ENCODE measurements around the gene C12orf76. TPM values are rescaled to one million over a fixed set of nuclear protein-coding genes. Genes with fewer than 3 reads are reported as not detected.

Gene C12orf76
- total RNA-seq, 4 donors from 2014 or later: 19.4 to 29.7 (median 22.5) TPM

DNA sequence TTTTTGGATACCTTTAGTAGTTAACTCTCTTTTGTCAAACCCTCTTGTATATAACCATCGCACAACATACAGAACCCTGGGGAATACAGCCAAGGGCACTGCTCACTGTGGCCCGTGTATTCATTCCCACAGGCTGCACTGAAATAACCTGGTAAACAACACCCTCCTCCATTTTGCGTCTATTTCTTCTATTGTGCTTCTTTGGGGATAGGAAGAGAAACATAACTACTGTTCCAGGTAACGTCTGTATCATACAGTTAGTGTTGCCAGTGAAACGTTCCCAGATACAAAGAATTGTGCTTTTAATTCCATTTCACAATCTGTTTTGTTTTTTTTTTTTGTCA, 9.6 kb downstream of the C12orf76 start:
- H3K4me1 ChIP-seq: peaks cover 0 to 26% (median 8%) of the 10 kb centered on the region in 4 donors
- TF ChIP-seq EP300 (IDR thresholded peaks at IDR 0.05) (no peak), POLR2A (IDR thresholded peaks at IDR 0.05) (no peak)
- TF ChIP-seq, protein P1, sequence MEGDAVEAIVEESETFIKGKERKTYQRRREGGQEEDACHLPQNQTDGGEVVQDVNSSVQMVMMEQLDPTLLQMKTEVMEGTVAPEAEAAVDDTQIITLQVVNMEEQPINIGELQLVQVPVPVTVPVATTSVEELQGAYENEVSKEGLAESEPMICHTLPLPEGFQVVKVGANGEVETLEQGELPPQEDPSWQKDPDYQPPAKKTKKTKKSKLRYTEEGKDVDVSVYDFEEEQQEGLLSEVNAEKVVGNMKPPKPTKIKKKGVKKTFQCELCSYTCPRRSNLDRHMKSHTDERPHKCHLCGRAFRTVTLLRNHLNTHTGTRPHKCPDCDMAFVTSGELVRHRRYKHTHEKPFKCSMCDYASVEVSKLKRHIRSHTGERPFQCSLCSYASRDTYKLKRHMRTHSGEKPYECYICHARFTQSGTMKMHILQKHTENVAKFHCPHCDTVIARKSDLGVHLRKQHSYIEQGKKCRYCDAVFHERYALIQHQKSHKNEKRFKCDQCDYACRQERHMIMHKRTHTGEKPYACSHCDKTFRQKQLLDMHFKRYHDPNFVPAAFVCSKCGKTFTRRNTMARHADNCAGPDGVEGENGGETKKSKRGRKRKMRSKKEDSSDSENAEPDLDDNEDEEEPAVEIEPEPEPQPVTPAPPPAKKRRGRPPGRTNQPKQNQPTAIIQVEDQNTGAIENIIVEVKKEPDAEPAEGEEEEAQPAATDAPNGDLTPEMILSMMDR (IDR thresholded peaks at IDR 0.05): no peak
- peaks cover 0 to 77% (median 7%) of the 10 kb centered on the region in 3 donors for H3K36me3 ChIP-seq
- no peaks in the 10 kb centered on the region for H3K9me3 ChIP-seq
- H3K27ac ChIP-seq: peak overlapping the region in 3 of 4 donors; percentile 39 to 63 (median 40)
- no peak overlapping the region for H3K4me3 ChIP-seq
- H3K27me3 ChIP-seq: no peaks in the 10 kb centered on the region
- no peak for DNase-seq (ENCODE audit: low spot score in 2 of 2)
- 46 to 57% methylated on average over 5 of the region's 5 CpGs for WGBS, 2 donors

DNA sequence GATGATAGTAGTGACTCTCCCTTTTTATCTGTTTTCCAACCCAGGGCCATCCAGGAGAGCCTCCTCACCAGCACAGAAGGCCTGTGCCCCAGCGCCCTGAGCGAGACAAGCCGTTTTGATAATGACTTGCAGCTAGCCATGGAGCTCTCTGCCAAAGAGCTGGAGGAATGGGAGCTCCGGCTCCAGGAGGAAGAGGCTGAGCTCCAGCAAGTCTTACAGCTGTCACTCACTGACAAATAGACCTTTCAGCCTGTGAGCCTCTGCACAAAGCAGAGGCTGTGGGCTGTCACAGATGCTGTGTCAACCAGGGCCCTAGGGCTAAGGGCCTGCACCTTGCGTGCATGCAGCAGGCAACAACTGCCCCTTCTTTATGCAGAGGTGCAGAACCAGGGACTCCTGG, 11.0 kb downstream of the C12orf76 start:
- DNase-seq (ENCODE audit: low spot score in 2 of 2): no peak
- Histone ChIP-seq H3K9me3 (no peaks in the 10 kb centered on the region), H3K27me3 (no peaks in the 10 kb centered on the region), H3K4me3 (no peak overlapping the region), H3K4me1 (peaks cover 0 to 13% (median 4%) of the 10 kb centered on the region in 4 donors), H3K36me3 (peaks cover 0 to 84% (median 7%) of the 10 kb centered on the region in 3 donors), H3K27ac (no peak overlapping the region)
- 79 to 85% methylated on average over 4 to 5 of the region's 5 CpGs for whole genome bisulfite sequencing, 2 donors
- TF ChIP-seq, protein P1 (IDR thresholded peaks at IDR 0.05): no peak
- TF ChIP-seq POLR2A (IDR thresholded peaks at IDR 0.05): no peak
- TF ChIP-seq EP300 (IDR thresholded peaks at IDR 0.05): no peak

DNA sequence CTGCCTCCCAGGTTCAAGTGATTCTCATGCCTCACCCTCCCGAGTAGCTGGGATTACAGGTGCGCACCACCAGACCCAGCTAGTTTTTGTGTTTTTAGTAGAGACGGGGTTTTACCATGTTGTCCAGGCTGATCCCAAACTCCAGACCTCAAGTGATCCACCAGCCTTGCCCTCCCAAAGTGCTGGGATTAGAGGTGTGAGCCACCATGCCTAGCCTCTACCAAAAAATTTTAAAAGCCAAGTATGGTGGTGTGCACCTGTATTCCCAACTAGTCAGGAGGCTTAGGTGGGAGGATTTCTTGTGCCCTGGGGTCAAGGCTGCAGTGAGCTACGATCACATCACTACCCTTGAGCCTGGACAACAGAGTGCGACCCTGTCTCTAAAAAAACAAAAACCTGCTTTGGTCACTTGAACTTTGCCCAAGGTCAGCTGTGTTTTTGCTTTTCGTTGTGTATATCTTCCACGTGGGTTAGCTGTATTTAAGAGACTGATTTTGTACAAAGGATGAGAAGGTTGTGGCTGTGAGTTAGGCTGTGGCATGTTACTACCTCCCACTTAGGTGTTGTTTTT, 12.7 kb downstream of the C12orf76 start:
- 89 to 93% methylated on average over 7 of the region's 7 CpGs for WGBS, 2 donors
- peaks cover 0 to 91% (median 7%) of the 10 kb centered on the region in 3 donors for H3K36me3 ChIP-seq

DNA sequence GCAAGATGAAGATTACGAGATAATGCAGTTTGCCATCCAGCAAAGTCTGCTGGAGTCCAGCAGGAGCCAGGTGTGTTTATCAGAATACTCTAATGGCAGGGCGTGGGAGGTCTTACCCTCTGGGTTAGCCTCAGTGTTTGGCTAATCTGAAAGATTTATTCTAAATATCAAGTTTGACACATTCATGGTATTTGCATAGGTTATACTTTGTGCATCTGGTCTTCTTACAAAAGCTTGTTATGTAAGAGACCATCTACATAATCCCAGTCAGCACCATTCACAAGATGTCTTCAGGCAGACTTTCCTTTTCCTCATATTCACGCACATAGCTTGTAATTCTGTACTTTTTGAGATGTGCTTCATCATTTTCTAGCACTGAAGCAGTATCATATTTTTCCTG, 14.4 kb downstream of the C12orf76 start:
- TF ChIP-seq POLR2A (IDR thresholded peaks at IDR 0.05) (no peak), EP300 (IDR thresholded peaks at IDR 0.05) (no peak)
- TF ChIP-seq, protein P1 (IDR thresholded peaks at IDR 0.05): no peak
- H3K9me3 ChIP-seq: no peaks in the 10 kb centered on the region
- peaks cover 6 to 99% (median 7%) of the 10 kb centered on the region in 3 donors for H3K36me3 ChIP-seq
- no peak for DNase-seq (ENCODE audit: low spot score in 2 of 2)
- H3K27ac ChIP-seq: no peak overlapping the region
- peaks cover 0 to 5% (median 0%) of the 10 kb centered on the region in 4 donors for H3K4me1 ChIP-seq
- no peak overlapping the region for H3K4me3 ChIP-seq
- WGBS, 2 donors: 92 to 94% methylated on average over 3 of the region's 3 CpGs
- H3K27me3 ChIP-seq: no peaks in the 10 kb centered on the region

More for the DNA sequence above, 12.7 kb downstream of the C12orf76 start:
- TF ChIP-seq POLR2A (IDR thresholded peaks at IDR 0.05): no peak
- no peak for TF ChIP-seq EP300 (IDR thresholded peaks at IDR 0.05)
- no peak overlapping the region for H3K4me3 ChIP-seq
- no peaks in the 10 kb centered on the region for H3K9me3 ChIP-seq
- no peak for DNase-seq (ENCODE audit: low spot score in 2 of 2)
- H3K27ac ChIP-seq: no peak overlapping the region
- H3K4me1 ChIP-seq: peaks cover 0 to 13% (median 4%) of the 10 kb centered on the region in 4 donors
- H3K27me3 ChIP-seq: no peaks in the 10 kb centered on the region

DNA sequence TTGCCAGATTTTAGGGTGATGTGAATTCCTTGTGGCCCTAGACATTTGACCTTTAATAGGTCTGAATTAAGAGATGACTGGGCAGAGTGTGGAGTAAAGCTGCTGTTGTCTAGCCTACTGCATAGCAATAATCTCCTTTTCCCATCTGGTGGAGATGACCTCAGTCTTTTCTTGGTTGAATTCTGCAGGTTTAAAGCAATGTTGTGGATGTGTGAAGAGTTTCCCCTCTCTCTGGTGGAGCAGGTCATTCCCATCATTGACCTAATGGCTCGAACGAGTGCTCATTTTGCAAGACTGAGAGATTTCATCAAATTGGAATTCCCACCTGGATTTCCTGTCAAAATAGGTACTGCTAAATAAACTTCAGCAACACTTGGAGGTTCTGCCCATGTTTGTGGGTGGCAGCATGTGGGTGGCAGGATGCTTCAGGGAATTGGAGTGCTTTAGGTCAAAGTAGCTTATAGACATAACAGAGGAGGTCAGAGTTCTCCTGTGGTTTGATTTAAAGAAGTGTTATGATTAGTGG, 19.0 kb downstream of the C12orf76 start:
- H3K9me3 ChIP-seq: no peaks in the 10 kb centered on the region
- H3K4me3 ChIP-seq: no peak overlapping the region
- TF ChIP-seq EP300 (IDR thresholded peaks at IDR 0.05): no peak
- no peak for TF ChIP-seq POLR2A (IDR thresholded peaks at IDR 0.05)
- TF ChIP-seq, protein P1 (IDR thresholded peaks at IDR 0.05): no peak
- no peaks in the 10 kb centered on the region for H3K27me3 ChIP-seq
- H3K36me3 ChIP-seq: peaks cover 0 to 83% (median 13%) of the 10 kb centered on the region in 3 donors
- 55 to 69% methylated on average over 2 of the region's 2 CpGs for WGBS, 2 donors
- H3K4me1 ChIP-seq: peaks cover 0 to 13% (median 3%) of the 10 kb centered on the region in 4 donors
- no peak overlapping the region for H3K27ac ChIP-seq
- no peak for DNase-seq (ENCODE audit: low spot score in 2 of 2)

Measured in tibial nerve (tissue), 4 donors.